ENCODE data around the gene STAU1. TPM values are rescaled to one million over a fixed set of nuclear protein-coding genes. Genes with fewer than 3 reads are reported as not detected.

Gene STAU1
- polyA plus RNA-seq, 1 of the 3 experiments (the other 2 are of a cell fraction), result 48.2 TPM

- H3K9me2 ChIP-seq, result no peaks in the 10 kb centered on the region
- H3K4me3 ChIP-seq (ENCODE audit: low read depth in 2 of 2, low read length in 1 of 2), result no peak overlapping the region
- H3K27ac ChIP-seq (ENCODE audit: low read depth in 2 of 2, low read length in 1 of 2), result no peak overlapping the region
- DNase-seq, result no peak
- no peak overlapping the region for H3K9ac ChIP-seq
- H3K79me2 ChIP-seq (ENCODE audit: insufficient read depth), result peaks cover 25% of the 10 kb centered on the region; the same call in 1 of the 2 replicates
- no peaks in the 10 kb centered on the region for H3F3A ChIP-seq (replicated peaks; ENCODE audit: insufficient read depth)
- WGBS (ENCODE audit: low lambda C conversion rate), result 95% methylated on average over 10 of the region's 13 CpGs
- TF ChIP-seq TCF12 (IDR thresholded peaks at IDR 0.05) (no peak), GATA2 (CRISPR knock-in tag; IDR thresholded peaks at IDR 0.05) (no peak), EZH2phosphoT487 (IDR thresholded peaks at IDR 0.05; ENCODE audit: borderline replicate concordance, low read depth) (no peak)
- no peaks in the 10 kb centered on the region for H3K9me3 ChIP-seq
- ChIA-PET CTCF (interaction anchor here (1.1 to 1.4 kb wide), 2 partner anchors 10 to 95 kb away, joined by 4 to 5 read pairs; no protein-coding TSS in a partner anchor), POLR2A (no interaction called here)
- H3K27me3 ChIP-seq (ENCODE audit: insufficient read depth), result no peaks in the 10 kb centered on the region
- H4K20me1 ChIP-seq (ENCODE audit: insufficient read depth), result no peaks in the 10 kb centered on the region
- H2AFZ ChIP-seq (ENCODE audit: low read depth), result no peak overlapping the region
- H3K4me2 ChIP-seq, result no peak overlapping the region
- H3K4me1 ChIP-seq (ENCODE audit: control insufficient read depth in 1 of 2, insufficient read depth in 2 of 2, low read depth in 1 of 2, low read length in 1 of 2), result no peaks in the 10 kb centered on the region
- peaks cover 53 to 62% of the 10 kb centered on the region in 2 experiments for H3K36me3 ChIP-seq (replicated peaks in 1 of 2; ENCODE audit: control insufficient read depth in 1 of 2, insufficient read depth in 2 of 2, low read length in 1 of 2)
Measured at GRCh38 chr20:49122920-49123319, 65.2 kb downstream of the STAU1 start.

DNA sequence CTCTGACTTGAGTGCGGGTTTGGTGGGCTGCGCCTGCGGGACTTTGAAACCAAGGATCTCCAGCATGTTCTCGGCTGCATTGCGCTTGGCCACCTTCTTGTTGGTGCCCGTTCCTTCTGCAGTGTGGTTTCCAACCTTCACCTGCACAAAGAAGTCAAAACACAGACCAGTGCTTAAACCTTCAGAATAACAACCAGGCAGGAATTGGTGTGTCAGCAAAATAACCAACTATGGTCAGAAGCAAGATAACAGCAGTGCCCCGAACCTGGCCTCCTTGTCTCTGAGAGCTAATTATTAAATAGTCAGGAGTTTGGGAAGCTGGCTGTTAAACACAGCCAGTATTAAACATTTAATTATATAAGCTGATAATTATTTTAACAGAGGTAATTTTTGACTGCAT is 68.1 kb downstream of the STAU1 start:
- POLR2A ChIA-PET, result no interaction called here
- Histone ChIP-seq H3K9me2 (no peaks in the 10 kb centered on the region), H3F3A (replicated peaks; ENCODE audit: insufficient read depth) (no peaks in the 10 kb centered on the region), H3K9ac (no peak overlapping the region), H3K4me3 (ENCODE audit: low read depth in 2 of 2, low read length in 1 of 2) (no peak overlapping the region), H4K20me1 (ENCODE audit: insufficient read depth) (no peaks in the 10 kb centered on the region), H3K4me1 (ENCODE audit: control insufficient read depth in 1 of 2, insufficient read depth in 2 of 2, low read depth in 1 of 2, low read length in 1 of 2) (no peaks in the 10 kb centered on the region), H3K79me2 (ENCODE audit: insufficient read depth) (peaks cover under 1% of the 10 kb centered on the region; the same call in 1 of the 2 replicates), H3K27me3 (ENCODE audit: insufficient read depth) (no peaks in the 10 kb centered on the region), H3K27ac (ENCODE audit: low read depth in 2 of 2, low read length in 1 of 2) (no peak overlapping the region), H2AFZ (ENCODE audit: low read depth) (no peak overlapping the region), H3K4me2 (no peak overlapping the region), H3K36me3 (replicated peaks in 1 of 2; ENCODE audit: control insufficient read depth in 1 of 2, insufficient read depth in 2 of 2, low read length in 1 of 2) (peaks cover 62 to 70% of the 10 kb centered on the region in 2 experiments), H3K9me3 (no peaks in the 10 kb centered on the region)
- no peak for DNase-seq
- 97% methylated on average over 4 of the region's 7 CpGs for WGBS (ENCODE audit: low lambda C conversion rate)
- CTCF ChIA-PET, result interaction anchor here (1.0 to 1.2 kb wide), 2 partner anchors 13 to 96 kb away, joined by 3 to 6 read pairs; no protein-coding TSS in a partner anchor
- no peak for TF ChIP-seq FOSL2 (IDR thresholded peaks at IDR 0.05; ENCODE audit: borderline replicate concordance, low read depth)

GRCh38 chr20:49118307-49118706 is 69.8 kb downstream of the STAU1 start:
- Histone ChIP-seq H3K79me2 (ENCODE audit: insufficient read depth) (no peaks in the 10 kb centered on the region), H3K4me3 (ENCODE audit: low read depth in 2 of 2, low read length in 1 of 2) (no peak overlapping the region), H2AFZ (ENCODE audit: low read depth) (no peak overlapping the region), H3K27ac (ENCODE audit: low read depth in 2 of 2, low read length in 1 of 2) (no peak overlapping the region), H3K27me3 (ENCODE audit: insufficient read depth) (no peaks in the 10 kb centered on the region), H3K36me3 (replicated peaks in 1 of 2; ENCODE audit: control insufficient read depth in 1 of 2, insufficient read depth in 2 of 2, low read length in 1 of 2) (peaks cover 62 to 72% of the 10 kb centered on the region in 2 experiments), H4K20me1 (ENCODE audit: insufficient read depth) (no peaks in the 10 kb centered on the region), H3F3A (replicated peaks; ENCODE audit: insufficient read depth) (no peaks in the 10 kb centered on the region), H3K9me2 (no peaks in the 10 kb centered on the region), H3K4me1 (ENCODE audit: control insufficient read depth in 1 of 2, insufficient read depth in 2 of 2, low read depth in 1 of 2, low read length in 1 of 2) (no peaks in the 10 kb centered on the region), H3K9me3 (no peaks in the 10 kb centered on the region), H3K4me2 (no peak overlapping the region), H3K9ac (no peak overlapping the region)
- DNase-seq, result no peak
- POLR2A ChIA-PET, result no interaction called here
- WGBS (ENCODE audit: low lambda C conversion rate), result 88% methylated on average over 3 of the region's 3 CpGs
- CTCF ChIA-PET, result interaction anchor here (0.7 to 1.9 kb wide), 2 partner anchors 14 to 99 kb away, joined by 3 to 10 read pairs; no protein-coding TSS in a partner anchor
- TF ChIP-seq TAF1 (IDR thresholded peaks at IDR 0.05; ENCODE audit: borderline replicate concordance, low read depth, low read length) (no peak), GATA2 (CRISPR knock-in tag; IDR thresholded peaks at IDR 0.05) (no peak), TCF12 (IDR thresholded peaks at IDR 0.05) (no peak), FOSL2 (IDR thresholded peaks at IDR 0.05; ENCODE audit: borderline replicate concordance, low read depth) (no peak), JUND (IDR thresholded peaks at IDR 0.05) (no peak), RXRA (IDR thresholded peaks at IDR 0.05; ENCODE audit: borderline replicate concordance, low read depth) (no peak), EZH2phosphoT487 (IDR thresholded peaks at IDR 0.05; ENCODE audit: borderline replicate concordance, low read depth) (no peak), SIN3A (IDR thresholded peaks at IDR 0.05; ENCODE audit: borderline replicate concordance, low read depth, low read length) (no peak), FOXJ3 (CRISPR knock-in tag; IDR thresholded peaks at IDR 0.05) (no peak), YY1 (IDR thresholded peaks at IDR 0.05; ENCODE audit: low read depth) (no peak), MAX (IDR thresholded peaks at IDR 0.05; ENCODE audit: low read depth) (no peak), SMC3 (IDR thresholded peaks at IDR 0.05; ENCODE audit: low read depth, low read length) (no peak), GABPA (IDR thresholded peaks at IDR 0.05; ENCODE audit: low read depth) (no peak), EP300 (IDR thresholded peaks at IDR 0.05; ENCODE audit: borderline replicate concordance in 1 of 2, low read depth in 1 of 2, low read length in 1 of 2) (no peak)
- TF ChIP-seq, protein P1, sequence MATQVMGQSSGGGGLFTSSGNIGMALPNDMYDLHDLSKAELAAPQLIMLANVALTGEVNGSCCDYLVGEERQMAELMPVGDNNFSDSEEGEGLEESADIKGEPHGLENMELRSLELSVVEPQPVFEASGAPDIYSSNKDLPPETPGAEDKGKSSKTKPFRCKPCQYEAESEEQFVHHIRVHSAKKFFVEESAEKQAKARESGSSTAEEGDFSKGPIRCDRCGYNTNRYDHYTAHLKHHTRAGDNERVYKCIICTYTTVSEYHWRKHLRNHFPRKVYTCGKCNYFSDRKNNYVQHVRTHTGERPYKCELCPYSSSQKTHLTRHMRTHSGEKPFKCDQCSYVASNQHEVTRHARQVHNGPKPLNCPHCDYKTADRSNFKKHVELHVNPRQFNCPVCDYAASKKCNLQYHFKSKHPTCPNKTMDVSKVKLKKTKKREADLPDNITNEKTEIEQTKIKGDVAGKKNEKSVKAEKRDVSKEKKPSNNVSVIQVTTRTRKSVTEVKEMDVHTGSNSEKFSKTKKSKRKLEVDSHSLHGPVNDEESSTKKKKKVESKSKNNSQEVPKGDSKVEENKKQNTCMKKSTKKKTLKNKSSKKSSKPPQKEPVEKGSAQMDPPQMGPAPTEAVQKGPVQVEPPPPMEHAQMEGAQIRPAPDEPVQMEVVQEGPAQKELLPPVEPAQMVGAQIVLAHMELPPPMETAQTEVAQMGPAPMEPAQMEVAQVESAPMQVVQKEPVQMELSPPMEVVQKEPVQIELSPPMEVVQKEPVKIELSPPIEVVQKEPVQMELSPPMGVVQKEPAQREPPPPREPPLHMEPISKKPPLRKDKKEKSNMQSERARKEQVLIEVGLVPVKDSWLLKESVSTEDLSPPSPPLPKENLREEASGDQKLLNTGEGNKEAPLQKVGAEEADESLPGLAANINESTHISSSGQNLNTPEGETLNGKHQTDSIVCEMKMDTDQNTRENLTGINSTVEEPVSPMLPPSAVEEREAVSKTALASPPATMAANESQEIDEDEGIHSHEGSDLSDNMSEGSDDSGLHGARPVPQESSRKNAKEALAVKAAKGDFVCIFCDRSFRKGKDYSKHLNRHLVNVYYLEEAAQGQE (IDR thresholded peaks at IDR 0.05; ENCODE audit: low read depth, low read length), result no peak
- TF ChIP-seq, protein P2, sequence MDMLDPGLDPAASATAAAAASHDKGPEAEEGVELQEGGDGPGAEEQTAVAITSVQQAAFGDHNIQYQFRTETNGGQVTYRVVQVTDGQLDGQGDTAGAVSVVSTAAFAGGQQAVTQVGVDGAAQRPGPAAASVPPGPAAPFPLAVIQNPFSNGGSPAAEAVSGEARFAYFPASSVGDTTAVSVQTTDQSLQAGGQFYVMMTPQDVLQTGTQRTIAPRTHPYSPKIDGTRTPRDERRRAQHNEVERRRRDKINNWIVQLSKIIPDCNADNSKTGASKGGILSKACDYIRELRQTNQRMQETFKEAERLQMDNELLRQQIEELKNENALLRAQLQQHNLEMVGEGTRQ (IDR thresholded peaks at IDR 0.05; ENCODE audit: borderline replicate concordance, low read depth, low read length), result no peak
